HepG2 (cell line): ENCODE measurements around the gene IL1R1. TPM values are rescaled to one million over a fixed set of nuclear protein-coding genes. Genes with fewer than 3 reads are reported as not detected.

ENCODE experiments used
- AGO2 ChIP-seq: fragments of 200-400 bp; formaldehyde crosslinking; optimal IDR thresholded peaks from 2 replicates; pipeline ENCODE3; 2017; ENCODE audit warnings: mild to moderate bottlenecking, low read depth, low read length, moderate library complexity
- CREB1 ChIP-seq, 2 experiments: fragments of 450-650 bp in 1 of 2; IDR thresholded peaks; 2 replicates each; pipeline ENCODE4 v1.6.1; 2016 to 2017; ENCODE audit warnings: control low read depth in 1 of 2, mild to moderate bottlenecking in 1 of 2, missing compliant biosample characterization in 1 of 2, missing genetic modification characterization in 1 of 2
- CREM ChIP-seq, 2 experiments: sonication (generic) in 1 of 2; formaldehyde crosslinking in 1 of 2; IDR thresholded peaks; 2 replicates each; pipeline versions ENCODE4 v1.4.0 to v1.6.1; 2016 to 2020; ENCODE audit warnings: antibody characterized with exemption in 1 of 2, mild to moderate bottlenecking in 1 of 2, missing genetic modification reagents in 1 of 2
- ELF1 ChIP-seq: sonication (generic); formaldehyde crosslinking; IDR thresholded peaks from 2 replicates; pipeline ENCODE4 v1.4.0; 2020; ENCODE audit warnings: missing genetic modification reagents
- FOXA3 ChIP-seq: IDR thresholded peaks from 2 replicates; pipeline ENCODE4 v1.6.1; 2016; ENCODE audit warnings: missing genetic modification reagents, missing compliant biosample characterization
- KDM6A ChIP-seq: IDR thresholded peaks from 2 replicates; pipeline ENCODE4 v1.6.1; 2016; ENCODE audit warnings: low read depth
- MAZ ChIP-seq, 2 experiments: sonication (generic) in 1 of 2; formaldehyde crosslinking in 1 of 2; IDR thresholded peaks; 2 replicates each; pipeline versions ENCODE4 v1.5.0 to v1.6.1; 2012 to 2020; ENCODE audit warnings: low read depth in 2 of 2, mild to moderate bottlenecking in 2 of 2, borderline replicate concordance in 1 of 2, improper control_type of control experiment in 1 of 2, low read length in 1 of 2, missing genetic modification reagents in 1 of 2, moderate library complexity in 1 of 2
- MTA3 ChIP-seq: sonication (generic); formaldehyde crosslinking; IDR thresholded peaks from 2 replicates; pipeline ENCODE4 v1.4.0; 2020; ENCODE audit warnings: missing genetic modification reagents
- MXD4 ChIP-seq: IDR thresholded peaks from 2 replicates; pipeline ENCODE4 v1.6.1; 2016; ENCODE audit warnings: mild to moderate bottlenecking, missing biosample characterization, missing genetic modification reagents
- TAF15 ChIP-seq: fragments of 200-400 bp; formaldehyde crosslinking; IDR thresholded peaks from one replicate; pipeline ENCODE4 v1.6.1; 2018; ENCODE audit warnings: mild to moderate bottlenecking, low read depth, low read length; ENCODE audit not compliant: poor library complexity, severe bottlenecking
- TEAD2 ChIP-seq: sonication (generic); formaldehyde crosslinking; IDR thresholded peaks from 2 replicates; pipeline ENCODE4 v1.9.0; 2021; ENCODE audit warnings: missing genetic modification reagents
- ZMAT3 ChIP-seq: sonication (generic); formaldehyde crosslinking; conservative IDR thresholded peaks from 2 replicates; pipeline ENCODE4 v1.7.0; 2021; ENCODE audit warnings: missing genetic modification reagents
- ZNF10 ChIP-seq: sonication (generic); formaldehyde crosslinking; IDR thresholded peaks from 2 replicates; pipeline ENCODE4 v1.4.0; 2020; ENCODE audit warnings: mild to moderate bottlenecking, low read depth, missing genetic modification reagents, borderline replicate concordance
- ZNF781 ChIP-seq: sonication (generic); formaldehyde crosslinking; IDR thresholded peaks from 2 replicates; pipeline ENCODE4 v1.5.1; 2020; ENCODE audit warnings: borderline replicate concordance, mild to moderate bottlenecking, missing genetic modification reagents; ENCODE audit errors: not compliant biosample characterization
- polyA plus RNA-seq, 8 experiments: library from polyadenylated mRNA; depleted of rRNA in 3 of 8; stranded (reverse) in 7 of 8; unstranded in 1 of 8; fragments of >200 nt; fragmentation: Illumina TruSeq in 4 of 8; extraction: Trizol in 4 of 8; gene quantifications; 2 replicates each; pipeline versions ENCODE4 v1.2.1 to v1.2.3, GENCODE V29; 2011 to 2016; ENCODE audit warnings: low read depth in 4 of 8, missing spikeins in 1 of 8, mixed read lengths in 1 of 8; ENCODE audit not compliant: insufficient read depth in 1 of 8
- total RNA-seq, 5 experiments: library from RNA; depleted of rRNA; stranded (reverse); fragments of >200 nt; fragmentation: Illumina TruSeq; extraction: Trizol; gene quantifications; 2 replicates each; pipeline ENCODE4 v1.2.3, GENCODE V29; 2016; ENCODE audit warnings: low read depth in 1 of 5
- TF ChIP-seq, protein P1 (sequence below): sonication (generic); formaldehyde crosslinking; IDR thresholded peaks from 2 replicates; pipeline ENCODE4 v1.4.0; 2020; ENCODE audit warnings: missing genetic modification reagents, borderline replicate concordance
- TF ChIP-seq, protein P2 (sequence below): IDR thresholded peaks from 2 replicates; pipeline ENCODE4 v1.6.1; 2016; ENCODE audit warnings: missing compliant biosample characterization, missing genetic modification reagents, borderline replicate concordance
- TF ChIP-seq, protein P3 (sequence below): sonication (generic); formaldehyde crosslinking; IDR thresholded peaks from 2 replicates; pipeline ENCODE4 v1.5.1; 2020; ENCODE audit warnings: mild to moderate bottlenecking, missing genetic modification reagents, moderate library complexity
- TF ChIP-seq, protein P4 (sequence below): sonication (generic); formaldehyde crosslinking; IDR thresholded peaks from 2 replicates; pipeline ENCODE4 v1.4.0; 2020; ENCODE audit warnings: missing genetic modification reagents

Gene IL1R1
- total and polyA plus RNA-seq, 2 of the 13 experiments (the other 11 are each of a cell fraction or from before 2014, with no cell fraction given), result 38.0 to 93.1 TPM

DNA sequence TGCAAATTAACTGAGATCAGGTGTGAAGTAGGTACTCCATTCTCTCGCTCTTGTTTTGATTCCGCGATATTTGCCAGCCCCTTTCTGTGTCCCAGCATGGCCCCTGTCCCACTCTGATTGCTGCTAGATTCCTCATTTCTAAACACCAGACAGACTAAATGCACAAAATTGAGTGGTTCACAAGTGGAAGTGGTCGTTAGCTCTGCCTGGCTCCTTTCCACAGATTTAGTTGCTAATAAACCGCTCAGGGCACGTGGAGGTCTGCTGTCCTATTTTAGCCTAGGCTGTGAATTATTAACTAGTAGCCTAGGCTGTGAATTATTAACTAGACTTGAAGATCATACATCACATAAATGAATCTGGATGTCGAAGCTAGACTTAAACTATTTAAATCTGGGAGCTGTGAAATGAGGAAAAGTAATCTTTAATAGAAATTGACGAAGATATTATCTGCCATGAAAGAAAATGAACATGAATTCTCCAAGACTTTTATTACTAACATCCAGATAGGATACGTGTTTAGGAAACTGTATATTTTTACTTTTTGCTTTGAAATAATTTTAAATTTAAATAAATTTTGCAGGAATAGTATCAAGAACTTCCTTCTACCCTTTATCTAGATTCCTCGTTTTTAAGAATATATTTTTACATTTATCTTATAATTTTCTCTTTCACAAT is 48.0 kb downstream of the IL1R1 start (continued):
- TF ChIP-seq, protein P1, sequence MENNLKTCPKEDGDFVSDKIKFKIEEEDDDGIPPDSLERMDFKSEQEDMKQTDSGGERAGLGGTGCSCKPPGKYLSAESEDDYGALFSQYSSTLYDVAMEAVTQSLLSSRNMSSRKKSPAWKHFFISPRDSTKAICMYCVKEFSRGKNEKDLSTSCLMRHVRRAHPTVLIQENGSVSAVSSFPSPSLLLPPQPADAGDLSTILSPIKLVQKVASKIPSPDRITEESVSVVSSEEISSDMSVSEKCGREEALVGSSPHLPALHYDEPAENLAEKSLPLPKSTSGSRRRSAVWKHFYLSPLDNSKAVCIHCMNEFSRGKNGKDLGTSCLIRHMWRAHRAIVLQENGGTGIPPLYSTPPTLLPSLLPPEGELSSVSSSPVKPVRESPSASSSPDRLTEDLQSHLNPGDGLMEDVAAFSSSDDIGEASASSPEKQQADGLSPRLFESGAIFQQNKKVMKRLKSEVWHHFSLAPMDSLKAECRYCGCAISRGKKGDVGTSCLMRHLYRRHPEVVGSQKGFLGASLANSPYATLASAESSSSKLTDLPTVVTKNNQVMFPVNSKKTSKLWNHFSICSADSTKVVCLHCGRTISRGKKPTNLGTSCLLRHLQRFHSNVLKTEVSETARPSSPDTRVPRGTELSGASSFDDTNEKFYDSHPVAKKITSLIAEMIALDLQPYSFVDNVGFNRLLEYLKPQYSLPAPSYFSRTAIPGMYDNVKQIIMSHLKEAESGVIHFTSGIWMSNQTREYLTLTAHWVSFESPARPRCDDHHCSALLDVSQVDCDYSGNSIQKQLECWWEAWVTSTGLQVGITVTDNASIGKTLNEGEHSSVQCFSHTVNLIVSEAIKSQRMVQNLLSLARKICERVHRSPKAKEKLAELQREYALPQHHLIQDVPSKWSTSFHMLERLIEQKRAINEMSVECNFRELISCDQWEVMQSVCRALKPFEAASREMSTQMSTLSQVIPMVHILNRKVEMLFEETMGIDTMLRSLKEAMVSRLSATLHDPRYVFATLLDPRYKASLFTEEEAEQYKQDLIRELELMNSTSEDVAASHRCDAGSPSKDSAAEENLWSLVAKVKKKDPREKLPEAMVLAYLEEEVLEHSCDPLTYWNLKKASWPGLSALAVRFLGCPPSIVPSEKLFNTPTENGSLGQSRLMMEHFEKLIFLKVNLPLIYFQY, result no peak
- TF ChIP-seq KDM6A (CRISPR knock-in tag) (0 out of 2 replicates have a peak, but pooled peaks have one; percentile 21), ZNF781 (CRISPR knock-in tag) (peak; percentile 68), ELF1 (CRISPR knock-in tag) (peak; percentile 36; the same call in 1 of the 2 replicates), AGO2 (no peak), ZMAT3 (CRISPR knock-in tag) (no peak), ZNF10 (CRISPR knock-in tag) (no peak), TEAD2 (CRISPR knock-in tag) (no peak), CREB1 (IDR thresholded peaks at IDR 0.05) (no peak), CREB1 (CRISPR knock-in tag; IDR thresholded peaks at IDR 0.05) (no peak), CREM (IDR thresholded peaks at IDR 0.05) (no peak), CREM (CRISPR knock-in tag; IDR thresholded peaks at IDR 0.05) (no peak), MTA3 (no peak), TAF15 (no peak), MAZ (IDR thresholded peaks at IDR 0.05; ENCODE audit: borderline replicate concordance, low read depth, low read length) (no peak), MAZ (CRISPR knock-in tag; IDR thresholded peaks at IDR 0.05; ENCODE audit: low read depth) (no peak), FOXA3 (CRISPR knock-in tag) (peak; percentile 47; the same call in 1 of the 2 replicates), MXD4 (CRISPR knock-in tag) (peak; percentile 58; the same call in 1 of the 2 replicates)
- TF ChIP-seq, protein P2, sequence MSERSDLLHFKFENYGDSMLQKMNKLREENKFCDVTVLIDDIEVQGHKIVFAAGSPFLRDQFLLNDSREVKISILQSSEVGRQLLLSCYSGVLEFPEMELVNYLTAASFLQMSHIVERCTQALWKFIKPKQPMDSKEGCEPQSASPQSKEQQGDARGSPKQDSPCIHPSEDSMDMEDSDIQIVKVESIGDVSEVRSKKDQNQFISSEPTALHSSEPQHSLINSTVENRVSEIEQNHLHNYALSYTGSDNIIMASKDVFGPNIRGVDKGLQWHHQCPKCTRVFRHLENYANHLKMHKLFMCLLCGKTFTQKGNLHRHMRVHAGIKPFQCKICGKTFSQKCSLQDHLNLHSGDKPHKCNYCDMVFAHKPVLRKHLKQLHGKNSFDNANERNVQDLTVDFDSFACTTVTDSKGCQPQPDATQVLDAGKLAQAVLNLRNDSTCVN, result 0 out of 2 replicates have a peak, but pooled peaks have one; percentile 31
- TF ChIP-seq, protein P3, sequence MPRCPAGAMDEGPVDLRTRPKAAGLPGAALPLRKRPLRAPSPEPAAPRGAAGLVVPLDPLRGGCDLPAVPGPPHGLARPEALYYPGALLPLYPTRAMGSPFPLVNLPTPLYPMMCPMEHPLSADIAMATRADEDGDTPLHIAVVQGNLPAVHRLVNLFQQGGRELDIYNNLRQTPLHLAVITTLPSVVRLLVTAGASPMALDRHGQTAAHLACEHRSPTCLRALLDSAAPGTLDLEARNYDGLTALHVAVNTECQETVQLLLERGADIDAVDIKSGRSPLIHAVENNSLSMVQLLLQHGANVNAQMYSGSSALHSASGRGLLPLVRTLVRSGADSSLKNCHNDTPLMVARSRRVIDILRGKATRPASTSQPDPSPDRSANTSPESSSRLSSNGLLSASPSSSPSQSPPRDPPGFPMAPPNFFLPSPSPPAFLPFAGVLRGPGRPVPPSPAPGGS (CRISPR knock-in tag), result no peak
- TF ChIP-seq, protein P4, sequence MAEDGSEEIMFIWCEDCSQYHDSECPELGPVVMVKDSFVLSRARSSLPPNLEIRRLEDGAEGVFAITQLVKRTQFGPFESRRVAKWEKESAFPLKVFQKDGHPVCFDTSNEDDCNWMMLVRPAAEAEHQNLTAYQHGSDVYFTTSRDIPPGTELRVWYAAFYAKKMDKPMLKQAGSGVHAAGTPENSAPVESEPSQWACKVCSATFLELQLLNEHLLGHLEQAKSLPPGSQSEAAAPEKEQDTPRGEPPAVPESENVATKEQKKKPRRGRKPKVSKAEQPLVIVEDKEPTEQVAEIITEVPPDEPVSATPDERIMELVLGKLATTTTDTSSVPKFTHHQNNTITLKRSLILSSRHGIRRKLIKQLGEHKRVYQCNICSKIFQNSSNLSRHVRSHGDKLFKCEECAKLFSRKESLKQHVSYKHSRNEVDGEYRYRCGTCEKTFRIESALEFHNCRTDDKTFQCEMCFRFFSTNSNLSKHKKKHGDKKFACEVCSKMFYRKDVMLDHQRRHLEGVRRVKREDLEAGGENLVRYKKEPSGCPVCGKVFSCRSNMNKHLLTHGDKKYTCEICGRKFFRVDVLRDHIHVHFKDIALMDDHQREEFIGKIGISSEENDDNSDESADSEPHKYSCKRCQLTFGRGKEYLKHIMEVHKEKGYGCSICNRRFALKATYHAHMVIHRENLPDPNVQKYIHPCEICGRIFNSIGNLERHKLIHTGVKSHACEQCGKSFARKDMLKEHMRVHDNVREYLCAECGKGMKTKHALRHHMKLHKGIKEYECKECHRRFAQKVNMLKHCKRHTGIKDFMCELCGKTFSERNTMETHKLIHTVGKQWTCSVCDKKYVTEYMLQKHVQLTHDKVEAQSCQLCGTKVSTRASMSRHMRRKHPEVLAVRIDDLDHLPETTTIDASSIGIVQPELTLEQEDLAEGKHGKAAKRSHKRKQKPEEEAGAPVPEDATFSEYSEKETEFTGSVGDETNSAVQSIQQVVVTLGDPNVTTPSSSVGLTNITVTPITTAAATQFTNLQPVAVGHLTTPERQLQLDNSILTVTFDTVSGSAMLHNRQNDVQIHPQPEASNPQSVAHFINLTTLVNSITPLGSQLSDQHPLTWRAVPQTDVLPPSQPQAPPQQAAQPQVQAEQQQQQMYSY (CRISPR knock-in tag), result no peak
